ENCODE results near the gene FUZ. TPM values are rescaled to one million over a fixed set of nuclear protein-coding genes. Genes with fewer than 3 reads are reported as not detected.

The FUZ gene
- total RNA-seq (10 to 100 TPM; 10.7 to 22.1 (median 15.1) TPM), polyA plus RNA-seq (10 to 100 TPM; 16.7 to 20.3 (median 16.9) TPM)
- long read RNA-seq, donor 1 = 0 reads
- long read RNA-seq, donor 2, partial matches to known transcripts = 0 of 3 reads
- long read RNA-seq, donor 2, other reads (novel, unspliced or antisense) = 0 of 3 reads

DNA sequence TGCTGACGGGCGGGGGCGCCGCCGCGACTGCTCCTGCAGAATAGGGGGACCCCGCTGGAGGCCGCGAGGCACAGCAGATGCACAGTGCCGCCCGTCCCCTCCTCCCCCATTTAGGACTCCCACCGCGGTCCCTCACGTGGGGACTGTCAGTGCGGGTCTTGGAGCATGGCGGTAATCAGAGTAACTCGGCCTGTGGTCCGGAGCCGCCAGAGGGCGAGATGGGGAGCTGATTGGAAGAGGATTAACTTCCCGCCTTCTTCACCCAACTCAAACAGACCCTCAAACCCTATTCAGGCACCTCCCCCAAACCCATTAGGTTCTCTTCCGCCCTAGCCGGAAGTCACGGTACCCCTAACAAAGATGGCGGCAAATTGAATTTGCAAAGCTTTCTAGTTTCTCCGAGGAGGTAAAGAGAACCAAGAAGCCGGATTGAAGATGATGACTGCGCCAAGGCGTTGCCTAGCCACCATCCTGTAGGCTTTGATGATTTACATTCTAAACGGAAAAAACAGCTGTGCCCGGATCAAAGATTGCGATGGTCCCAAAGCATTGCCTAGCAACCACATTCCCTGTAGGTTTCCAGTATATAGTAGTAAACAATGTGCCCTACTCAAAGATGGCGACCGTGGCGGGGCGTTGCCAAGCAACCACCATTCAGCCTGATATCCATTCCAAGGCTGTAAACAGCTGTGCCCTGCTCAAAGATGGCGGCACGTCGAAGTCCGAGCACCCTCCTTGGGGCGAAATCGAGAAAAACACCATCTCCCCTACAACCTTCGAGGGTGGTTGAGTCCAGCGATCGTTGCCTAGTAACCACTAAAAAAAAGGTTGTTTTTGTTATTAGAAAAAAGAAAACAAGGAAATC lies at the start of gene FUZ:
FUZ (minus strand) TSS at position 296 of the 865 bp plus-strand sequence; CDS start at position 110, 186 bp downstream.
- WGBS, 5 donors = 0 to 1% (median 0%) methylated on average over 42 to 45 of the region's 45 CpGs
- intact Hi-C loops (cut with DNase I; ENCODE audit: low total_unique reads) = no loop called here
- TF ChIP-seq POLR2A (IDR thresholded peaks at IDR 0.05) = no peak
- TF ChIP-seq, protein P1, sequence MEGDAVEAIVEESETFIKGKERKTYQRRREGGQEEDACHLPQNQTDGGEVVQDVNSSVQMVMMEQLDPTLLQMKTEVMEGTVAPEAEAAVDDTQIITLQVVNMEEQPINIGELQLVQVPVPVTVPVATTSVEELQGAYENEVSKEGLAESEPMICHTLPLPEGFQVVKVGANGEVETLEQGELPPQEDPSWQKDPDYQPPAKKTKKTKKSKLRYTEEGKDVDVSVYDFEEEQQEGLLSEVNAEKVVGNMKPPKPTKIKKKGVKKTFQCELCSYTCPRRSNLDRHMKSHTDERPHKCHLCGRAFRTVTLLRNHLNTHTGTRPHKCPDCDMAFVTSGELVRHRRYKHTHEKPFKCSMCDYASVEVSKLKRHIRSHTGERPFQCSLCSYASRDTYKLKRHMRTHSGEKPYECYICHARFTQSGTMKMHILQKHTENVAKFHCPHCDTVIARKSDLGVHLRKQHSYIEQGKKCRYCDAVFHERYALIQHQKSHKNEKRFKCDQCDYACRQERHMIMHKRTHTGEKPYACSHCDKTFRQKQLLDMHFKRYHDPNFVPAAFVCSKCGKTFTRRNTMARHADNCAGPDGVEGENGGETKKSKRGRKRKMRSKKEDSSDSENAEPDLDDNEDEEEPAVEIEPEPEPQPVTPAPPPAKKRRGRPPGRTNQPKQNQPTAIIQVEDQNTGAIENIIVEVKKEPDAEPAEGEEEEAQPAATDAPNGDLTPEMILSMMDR (IDR thresholded peaks at IDR 0.05 in 8 of 11, conservative IDR thresholded peaks at IDR 0.05 in 3 of 11) = peak in 8 of 11 experiments; percentile 4 to 46 (median 37)
- peak; percentile 64 to 86 (median 80) for TF ChIP-seq POLR2AphosphoS5 (IDR thresholded peaks at IDR 0.05)
- H3K9me3 ChIP-seq = no peaks in the 10 kb centered on the region
- H3K36me3 ChIP-seq = no peaks in the 10 kb centered on the region
- H3K4me1 ChIP-seq = peaks cover 17 to 64% (median 45%) of the 10 kb centered on the region in 6 donors
- H3K4me3 ChIP-seq = peak within 1 kb of the TSS; percentile 53 to 75 (median 66)
- peak; percentile 98 for DNase-seq
- no peaks in the 10 kb centered on the region for H3K27me3 ChIP-seq (replicated peaks in 1 of 7)
- peak within 1 kb of the TSS; percentile 55 to 92 (median 89) for H3K27ac ChIP-seq

GRCh38 chr19:49862391-49863253 lies 49.5 kb upstream of the FUZ start:
- Histone ChIP-seq H3K4me3 (no peak overlapping the region), H3K27me3 (replicated peaks in 1 of 7) (no peaks in the 10 kb centered on the region), H3K4me1 (peaks cover 18 to 89% (median 54%) of the 10 kb centered on the region in 6 donors), H3K36me3 (peaks cover 4 to 77% (median 70%) of the 10 kb centered on the region in 6 donors), H3K9me3 (no peaks in the 10 kb centered on the region), H3K27ac (peak overlapping the region in 3 of 8 donors; percentile 78 to 84 (median 80))
- TF ChIP-seq, protein P1 (IDR thresholded peaks at IDR 0.05 in 8 of 11, conservative IDR thresholded peaks at IDR 0.05 in 3 of 11) = no peak
- TF ChIP-seq POLR2A (IDR thresholded peaks at IDR 0.05) (no peak), POLR2AphosphoS5 (IDR thresholded peaks at IDR 0.05) (peak in 1 of 3 donors; percentile 31)
- WGBS, 5 donors = 81 to 89% (median 85%) methylated on average over 42 to 49 of the region's 49 CpGs
- peak; percentile 78 for DNase-seq
- intact Hi-C loops (cut with DNase I; ENCODE audit: low total_unique reads) = no loop called here

GRCh38 chr19:49861541-49862378 lies 48.7 kb upstream of the FUZ start:
- Histone ChIP-seq H3K4me1 (peaks cover 18 to 86% (median 51%) of the 10 kb centered on the region in 6 donors), H3K4me3 (no peak overlapping the region), H3K27ac (peak overlapping the region; percentile 39 to 87 (median 79)), H3K9me3 (no peaks in the 10 kb centered on the region), H3K27me3 (replicated peaks in 1 of 7) (no peaks in the 10 kb centered on the region), H3K36me3 (peaks cover 4 to 86% (median 78%) of the 10 kb centered on the region in 6 donors)
- TF ChIP-seq, protein P1 (IDR thresholded peaks at IDR 0.05 in 8 of 11, conservative IDR thresholded peaks at IDR 0.05 in 3 of 11) = no peak
- peak in 1 of 3 donors; percentile 44 for TF ChIP-seq POLR2AphosphoS5 (IDR thresholded peaks at IDR 0.05)
- WGBS, 5 donors = 77 to 90% (median 85%) methylated on average over 43 to 60 of the region's 60 CpGs
- intact Hi-C loops (cut with DNase I; ENCODE audit: low total_unique reads) = no loop called here
- DNase-seq = peak; percentile 79
